SK-N-DZ (cell line): ENCODE measurements around the gene RIPOR3.
"Not testable (repeated sequence)": the region's sequence is repeated elsewhere in the genome, so short reads cannot be mapped to it uniquely, and the experiment has no call there.

Experiments
- DNase-seq: peaks from one replicate; pipeline ENCODE4 v3.0.0-alpha.2; 2015; ENCODE audit warnings: low spot score

The RIPOR3 gene

DNA sequence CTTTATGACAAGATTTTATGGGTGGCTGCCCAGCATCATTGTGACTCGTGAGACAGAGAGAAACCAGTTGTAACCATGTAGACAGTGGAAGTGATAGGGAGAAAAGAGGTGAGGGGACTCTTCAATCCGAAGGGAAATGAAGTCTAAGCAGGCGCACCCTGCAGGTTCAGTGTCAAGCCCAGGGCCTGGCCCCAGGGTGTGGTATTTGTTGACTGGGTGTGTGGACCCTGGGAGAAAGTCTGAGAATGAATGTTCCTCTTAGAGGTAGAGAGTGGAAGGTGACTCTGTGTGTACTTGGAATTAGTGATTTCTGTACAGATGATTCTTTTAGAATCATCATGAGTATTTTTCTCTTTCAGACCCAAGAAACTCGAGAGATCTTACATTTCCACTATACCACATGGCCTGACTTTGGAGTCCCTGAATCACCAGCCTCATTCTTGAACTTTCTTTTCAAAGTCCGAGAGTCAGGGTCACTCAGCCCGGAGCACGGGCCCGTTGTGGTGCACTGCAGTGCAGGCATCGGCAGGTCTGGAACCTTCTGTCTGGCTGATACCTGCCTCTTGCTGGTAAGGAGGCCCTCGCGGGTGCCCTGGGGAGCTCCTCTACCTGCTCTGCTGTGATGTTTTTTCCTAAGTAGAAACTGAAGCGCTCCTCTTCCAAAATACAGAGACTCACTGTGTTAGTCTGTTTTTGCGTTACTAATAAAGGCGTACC lies 113.1 kb downstream of the RIPOR3 start:
- DNase-seq = no peak

DNA sequence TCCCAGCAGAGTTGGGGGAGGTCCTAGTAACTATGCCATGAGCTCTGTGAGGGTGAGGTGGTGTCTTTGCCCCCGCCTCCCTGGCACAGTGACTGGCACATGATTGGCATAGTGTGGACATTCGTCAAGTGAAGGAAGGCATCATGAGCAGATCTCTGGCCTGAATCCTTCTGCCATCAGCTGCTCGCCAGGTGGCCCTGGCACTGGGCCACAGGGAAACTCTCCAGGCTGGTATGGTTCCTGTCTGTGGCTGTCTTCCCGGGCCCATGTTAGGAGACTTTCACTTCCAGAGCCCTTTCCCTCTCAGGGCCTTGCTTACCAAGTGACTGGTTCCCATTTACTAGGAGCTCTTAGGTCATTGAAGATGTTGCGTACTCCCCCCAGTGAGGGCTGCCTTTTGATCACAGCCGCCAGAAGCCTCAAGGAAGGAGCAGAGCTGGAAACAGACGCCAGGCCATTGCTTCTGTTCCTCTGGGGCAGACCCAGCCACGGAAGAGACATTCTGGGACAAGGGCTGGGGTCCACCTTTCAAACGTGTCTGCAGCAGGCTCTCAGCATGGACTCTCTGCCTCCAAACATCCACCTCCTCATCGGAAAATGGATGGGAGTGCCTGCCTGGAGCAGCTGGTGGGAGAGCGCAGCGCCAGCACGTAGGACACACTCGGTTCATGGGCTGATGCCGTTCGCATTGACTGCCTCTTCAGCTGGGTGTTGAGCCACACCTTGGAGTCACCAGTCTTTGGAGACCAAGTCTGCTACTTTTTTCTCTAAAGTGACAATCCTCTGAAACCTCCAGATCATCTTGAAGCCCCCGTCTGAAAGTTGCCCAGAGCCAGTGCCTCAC lies 113.9 kb downstream of the RIPOR3 start:
- DNase-seq = no peak

DNA sequence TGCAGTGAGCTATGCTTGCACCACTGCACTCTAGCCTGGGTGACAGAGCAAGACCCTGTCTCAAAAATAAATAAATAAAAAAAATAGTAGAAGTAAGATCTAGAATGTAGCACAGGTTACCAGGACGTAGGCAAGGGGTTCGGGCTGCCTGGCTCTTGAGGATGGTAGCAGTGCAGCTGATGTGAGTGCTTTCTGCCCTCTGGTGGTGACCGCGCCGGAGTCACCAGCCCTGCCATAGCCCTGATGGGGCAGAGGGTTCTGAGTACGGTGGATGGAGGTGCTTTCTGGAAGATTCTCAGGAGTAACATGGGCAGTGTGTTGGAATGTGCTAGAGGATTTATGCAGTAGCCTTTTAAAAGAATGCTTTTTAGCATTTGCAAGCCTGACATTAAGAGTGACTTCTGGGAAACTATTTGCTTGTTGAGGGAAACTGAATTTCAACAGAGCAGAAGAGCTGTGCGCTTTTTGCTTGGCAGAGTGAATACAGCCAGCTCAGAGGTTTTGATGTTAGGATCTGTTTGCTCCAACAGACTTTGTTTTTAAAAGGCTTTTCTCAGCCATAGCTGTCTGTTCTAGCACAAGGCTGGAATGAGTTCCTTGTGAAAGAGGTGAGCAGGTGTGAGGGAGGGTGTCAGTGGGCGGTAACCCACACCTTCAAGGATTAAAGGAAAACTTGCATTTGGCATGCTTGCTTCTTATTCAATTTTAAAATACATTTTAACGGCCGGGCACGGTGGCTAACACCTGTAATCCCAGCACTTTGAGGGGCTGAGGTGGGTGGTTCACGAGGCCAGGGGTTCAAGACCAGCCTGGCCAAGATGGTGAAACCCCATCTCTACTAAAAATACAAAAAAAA lies 115.2 kb downstream of the RIPOR3 start:
- DNase-seq = peak; percentile 49

GRCh38 chr20:50574586-50574985 lies 116.8 kb downstream of the RIPOR3 start:
- DNase-seq = no peak

DNA sequence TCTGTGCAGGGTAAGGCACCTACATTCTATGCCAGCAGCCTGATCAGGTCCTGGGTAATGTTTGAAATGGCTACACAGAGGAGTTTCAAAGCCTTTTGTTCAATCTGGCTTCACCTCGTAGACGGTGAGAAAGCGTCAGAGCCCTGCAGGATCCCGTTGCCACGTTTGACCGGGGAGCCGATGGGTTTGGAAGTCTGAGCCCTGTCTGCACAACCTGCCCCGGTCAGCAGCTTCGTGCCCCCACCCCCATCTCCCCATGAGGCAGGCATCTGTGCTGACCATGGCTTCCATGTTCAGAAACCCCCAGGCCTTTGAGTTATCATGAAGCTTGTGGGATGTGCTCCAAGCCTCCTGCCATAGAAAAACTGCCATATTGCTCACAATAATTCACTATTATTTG lies 117.2 kb downstream of the RIPOR3 start:
- no peak for DNase-seq

DNA sequence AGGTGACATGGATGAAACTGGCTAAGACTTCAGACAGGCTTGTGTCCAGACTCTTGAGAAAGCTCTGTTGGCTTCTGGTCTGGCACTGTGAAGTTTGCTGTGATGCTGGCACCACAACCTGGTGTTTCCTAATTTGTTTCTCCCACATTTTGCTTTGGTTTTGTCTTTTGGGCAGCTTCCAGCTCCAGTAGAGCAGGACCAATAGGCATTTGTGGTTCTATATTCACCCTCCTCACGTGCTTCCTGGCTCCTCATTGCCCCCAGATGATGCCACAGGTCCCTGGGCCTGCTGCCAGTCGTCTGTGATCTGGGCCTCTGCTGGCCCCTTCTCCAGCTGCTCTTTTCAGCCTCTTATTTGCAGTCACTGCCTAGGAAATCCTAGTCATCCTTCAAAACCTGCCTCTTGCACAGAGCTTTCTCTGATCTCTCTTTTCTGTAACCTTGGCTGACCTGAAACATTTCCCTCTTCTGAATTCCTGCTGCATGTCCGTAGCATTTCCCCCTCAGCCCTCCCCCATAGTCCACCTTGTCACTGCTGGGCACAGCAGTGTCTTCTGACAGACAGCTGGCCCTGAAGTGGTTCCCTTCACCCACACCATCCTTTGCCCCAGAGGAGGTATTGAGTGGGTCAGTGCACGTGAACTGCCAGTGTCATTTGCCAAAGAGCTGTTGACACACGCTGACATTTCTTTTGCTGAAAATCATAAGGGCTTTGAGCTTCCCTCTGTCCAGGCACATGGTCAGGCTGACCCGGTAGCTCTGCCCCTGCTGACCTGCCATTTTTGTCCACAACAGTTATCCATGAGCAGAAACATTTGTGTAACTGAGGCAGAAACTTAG lies 118.2 kb downstream of the RIPOR3 start:
- no peak for DNase-seq

DNA sequence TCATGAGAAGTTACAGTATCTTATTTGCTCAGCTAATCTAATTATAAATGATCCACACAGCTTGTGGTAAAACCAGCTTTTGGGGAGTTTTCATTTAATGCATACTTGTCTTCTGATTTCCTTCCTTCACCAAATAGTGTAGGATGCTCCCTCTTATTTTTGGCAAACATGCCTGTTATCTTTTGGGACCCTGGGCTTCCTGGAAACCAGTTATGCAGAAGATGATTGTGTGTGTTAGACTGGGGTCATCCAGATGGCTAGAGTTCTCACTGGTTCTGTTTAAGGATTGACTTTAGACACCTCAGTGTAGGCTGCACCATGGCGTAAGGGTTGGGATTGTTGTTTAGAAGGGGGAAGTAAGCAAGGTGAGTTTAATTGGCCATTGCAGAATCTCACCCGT lies 119.9 kb downstream of the RIPOR3 start:
- no peak for DNase-seq

DNA sequence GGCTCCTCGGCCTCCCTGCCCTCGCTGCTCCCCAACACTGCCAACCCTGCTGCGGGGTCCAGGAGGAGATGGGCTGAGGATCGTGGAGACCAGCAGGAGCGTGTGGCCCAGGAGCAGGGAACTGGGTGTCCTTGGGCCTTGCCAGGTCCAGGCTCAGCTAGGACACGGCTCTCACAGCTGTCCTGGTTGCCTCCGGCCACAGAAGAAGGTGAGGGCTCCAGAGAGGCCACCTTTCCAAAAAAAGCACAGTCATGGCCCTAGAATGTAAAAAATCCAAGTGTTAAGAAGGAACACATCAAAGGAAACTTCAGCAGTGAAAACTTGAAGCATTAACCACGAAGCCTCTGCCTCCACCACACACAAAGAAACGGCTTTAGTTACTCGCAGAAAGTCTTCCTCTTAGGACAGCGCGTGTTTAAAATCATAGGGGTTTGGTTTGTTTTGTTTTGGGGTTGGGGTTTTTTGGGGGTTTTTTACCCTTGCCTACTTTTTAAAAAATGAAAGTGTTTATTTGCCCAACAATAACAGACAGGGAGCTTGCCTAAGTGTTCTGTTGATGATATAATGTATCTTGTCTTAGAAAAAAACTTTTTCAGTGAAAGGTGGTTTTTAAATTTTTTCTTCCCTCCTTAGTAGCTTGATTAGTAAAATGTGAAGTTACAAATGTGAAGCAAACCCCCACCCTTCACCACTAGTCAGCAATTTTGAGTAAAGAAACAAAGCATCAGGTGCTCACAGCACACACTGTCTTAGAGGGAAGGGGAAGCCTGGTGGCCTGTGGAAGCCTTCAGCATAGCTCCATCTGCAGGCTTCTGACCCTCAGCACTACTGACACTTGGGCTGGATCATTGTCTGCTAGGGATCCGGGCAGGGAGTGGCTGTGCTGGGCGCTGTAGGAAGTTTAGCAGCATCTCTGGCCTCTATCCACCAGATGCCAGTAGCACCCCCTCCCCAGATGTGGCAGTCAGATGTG lies 121.2 kb downstream of the RIPOR3 start:
- no peak for DNase-seq

- not testable (repeated sequence) for DNase-seq
These were observed 121.9 kb downstream of the RIPOR3 start for GRCh38 chr20:50569487-50569863.

DNA sequence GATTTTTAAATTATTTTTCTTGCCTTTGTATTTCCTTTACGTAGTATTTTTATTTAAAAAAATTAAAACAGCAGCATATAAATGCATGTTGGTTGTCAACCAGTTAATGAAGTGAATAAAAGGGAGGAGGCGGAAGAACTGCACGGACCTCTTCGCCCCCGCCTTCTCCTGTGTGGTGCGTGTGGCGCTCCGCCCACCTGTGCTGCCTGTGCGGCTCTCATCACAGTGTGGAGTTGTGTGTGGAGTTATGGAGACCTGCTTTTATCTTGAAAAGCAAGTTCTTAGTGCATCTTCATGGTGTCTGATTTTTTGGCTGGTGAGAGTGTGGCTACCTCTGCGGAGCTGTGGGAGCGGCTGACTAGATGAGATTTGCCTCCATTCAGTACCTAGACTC lies 122.8 kb downstream of the RIPOR3 start:
- DNase-seq = no peak

- DNase-seq = no peak
These were observed 123.3 kb downstream of the RIPOR3 start for GRCh38 chr20:50567860-50568548.

GRCh38 chr20:50565871-50566270 lies 125.5 kb downstream of the RIPOR3 start:
- DNase-seq = no peak

DNA sequence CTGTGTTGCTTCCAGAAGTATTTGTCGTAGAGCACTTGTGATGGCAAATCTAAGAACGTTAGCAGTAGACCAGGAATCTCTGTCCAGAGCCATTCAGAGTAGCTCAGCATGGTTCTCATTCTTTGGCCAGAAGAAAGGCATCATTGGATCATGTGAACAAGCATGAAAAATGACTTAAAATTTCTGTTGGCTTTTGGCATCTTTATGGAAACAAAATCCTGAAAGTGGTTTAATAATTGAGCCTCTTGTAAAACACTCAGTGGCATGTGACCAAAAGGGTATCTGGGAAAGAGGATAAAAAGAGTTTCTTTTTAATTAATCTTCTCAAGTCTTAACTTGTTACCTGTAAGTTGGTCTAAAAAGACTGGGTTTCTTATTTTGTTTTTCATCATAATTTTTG lies 126.0 kb downstream of the RIPOR3 start:
- DNase-seq = no peak

DNA sequence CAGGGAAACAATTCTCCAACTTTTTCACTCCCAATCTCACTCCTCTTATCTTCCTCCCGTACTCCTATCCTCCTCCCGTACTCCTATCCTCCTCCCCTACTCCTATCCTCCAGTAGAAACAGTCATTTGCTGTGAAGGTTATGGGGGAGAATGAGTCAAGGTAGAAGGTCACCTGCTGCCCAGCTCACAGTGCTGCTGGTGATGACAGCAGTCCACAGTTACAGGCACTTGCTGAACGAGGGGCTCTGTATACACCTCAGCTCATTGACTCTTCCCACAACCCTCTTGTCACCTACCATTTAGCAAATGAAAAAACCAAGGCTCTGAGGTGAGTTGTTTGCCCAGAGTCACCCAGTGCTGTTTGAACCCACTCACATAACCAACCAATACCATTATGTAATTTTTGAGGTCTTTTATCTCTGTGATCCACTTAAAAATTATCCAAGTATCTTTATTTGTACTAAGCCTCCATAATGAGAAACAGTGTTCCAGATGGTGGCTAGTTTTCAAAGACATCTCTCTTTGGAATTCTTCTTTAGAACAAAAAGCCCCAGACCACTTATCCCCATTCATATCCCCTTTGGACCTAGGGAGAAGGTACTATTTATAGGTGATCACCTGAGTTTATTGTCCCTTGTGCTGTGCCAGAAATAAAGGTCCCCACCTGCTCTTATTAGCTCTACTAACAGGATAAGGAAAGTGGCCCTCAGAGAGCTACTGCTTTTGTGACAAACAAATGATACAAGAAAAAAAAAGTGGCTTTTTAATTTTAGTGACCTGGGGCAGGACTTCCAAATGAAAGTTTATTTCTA lies 128.0 kb downstream of the RIPOR3 start:
- DNase-seq = no peak

DNA sequence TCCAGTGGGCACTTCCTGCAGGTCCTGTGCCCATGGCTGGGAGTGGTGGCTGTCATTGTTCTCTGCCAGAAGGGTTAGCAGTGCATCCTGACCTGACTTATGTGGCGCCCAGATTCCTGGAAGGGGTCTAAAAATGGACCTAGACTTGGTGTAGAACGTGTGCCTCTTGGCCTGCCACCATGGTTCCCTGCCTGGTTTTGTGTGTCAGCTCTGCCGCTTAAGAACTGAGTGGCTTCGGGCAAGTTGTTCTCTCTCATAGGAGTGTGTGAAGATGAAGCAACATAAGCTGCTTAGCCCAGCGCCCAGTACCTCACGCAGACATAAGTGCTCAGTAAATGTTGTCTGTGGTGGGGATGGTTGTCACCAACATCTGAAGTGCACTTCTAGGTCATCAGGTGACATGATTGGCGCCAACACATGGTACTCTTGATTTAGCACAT lies 129.1 kb downstream of the RIPOR3 start:
- DNase-seq = no peak

GRCh38 chr20:50561379-50562078 lies 129.8 kb downstream of the RIPOR3 start:
- DNase-seq = no peak

DNA sequence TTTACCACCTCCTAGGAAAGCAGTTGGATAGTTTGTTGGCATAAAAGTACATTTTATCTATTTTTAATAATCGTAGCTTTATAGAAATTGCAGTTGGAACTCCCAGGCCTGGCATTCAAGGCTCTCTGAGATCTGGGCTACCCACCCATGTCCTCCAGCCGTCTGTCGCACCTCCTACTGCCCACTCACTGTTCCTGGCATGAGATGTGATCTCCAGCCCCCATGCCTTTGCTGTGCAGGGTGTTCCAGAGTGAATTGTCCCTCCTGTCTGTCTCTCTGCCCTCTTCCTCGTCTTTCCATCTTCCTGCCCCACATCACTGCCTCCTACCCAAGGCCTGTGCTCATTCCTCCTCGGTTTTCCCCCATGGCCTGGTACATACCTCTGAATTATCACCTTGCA lies 130.5 kb downstream of the RIPOR3 start:
- DNase-seq = no peak
